ENCODE data around the gene LINGO1.

Gene LINGO1, protein sequence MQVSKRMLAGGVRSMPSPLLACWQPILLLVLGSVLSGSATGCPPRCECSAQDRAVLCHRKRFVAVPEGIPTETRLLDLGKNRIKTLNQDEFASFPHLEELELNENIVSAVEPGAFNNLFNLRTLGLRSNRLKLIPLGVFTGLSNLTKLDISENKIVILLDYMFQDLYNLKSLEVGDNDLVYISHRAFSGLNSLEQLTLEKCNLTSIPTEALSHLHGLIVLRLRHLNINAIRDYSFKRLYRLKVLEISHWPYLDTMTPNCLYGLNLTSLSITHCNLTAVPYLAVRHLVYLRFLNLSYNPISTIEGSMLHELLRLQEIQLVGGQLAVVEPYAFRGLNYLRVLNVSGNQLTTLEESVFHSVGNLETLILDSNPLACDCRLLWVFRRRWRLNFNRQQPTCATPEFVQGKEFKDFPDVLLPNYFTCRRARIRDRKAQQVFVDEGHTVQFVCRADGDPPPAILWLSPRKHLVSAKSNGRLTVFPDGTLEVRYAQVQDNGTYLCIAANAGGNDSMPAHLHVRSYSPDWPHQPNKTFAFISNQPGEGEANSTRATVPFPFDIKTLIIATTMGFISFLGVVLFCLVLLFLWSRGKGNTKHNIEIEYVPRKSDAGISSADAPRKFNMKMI

DNA sequence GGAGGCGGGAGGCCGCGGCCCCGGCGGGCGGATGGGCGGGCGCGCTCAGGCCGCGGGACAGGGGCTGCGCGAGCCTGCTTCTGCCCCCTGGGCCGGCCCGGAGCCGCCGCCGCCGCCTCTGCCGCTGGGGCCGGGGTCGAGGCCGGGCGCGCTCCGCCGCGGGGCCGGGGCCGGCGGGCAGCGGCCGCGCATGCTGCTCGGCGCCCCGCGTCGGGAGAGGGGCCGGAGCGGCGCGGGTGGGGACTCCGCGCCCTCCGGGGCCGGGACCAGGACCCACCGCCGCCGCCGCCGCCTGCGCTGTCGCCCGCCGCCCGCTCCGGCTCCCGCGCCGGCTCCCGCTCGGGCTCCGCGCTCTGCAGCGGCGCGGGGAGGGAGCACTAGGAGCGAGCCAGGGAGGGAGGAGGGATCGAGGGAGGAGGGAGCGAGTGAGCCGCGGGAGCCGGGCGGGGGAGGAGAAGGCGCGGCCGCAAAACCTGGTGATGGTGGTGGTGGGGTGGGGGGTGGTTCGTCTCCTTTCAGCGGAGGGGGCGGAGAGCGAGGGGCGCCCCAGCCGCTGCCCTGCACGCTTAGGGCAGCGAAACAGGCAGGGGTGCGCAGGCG is at the start of gene LINGO1:
TSS of gene LINGO1 (minus strand) at position 379 of the 600 bp plus-strand sequence. CDS start 597 bp downstream, outside the sequence.
- Histone ChIP-seq H3K9me3 (ENCODE audit: control insufficient read depth in 1 of 2, low read length in 2 of 2) (no peaks in the 10 kb centered on the region), H3K4me3 (ENCODE audit: low read depth in 1 of 2, low read length in 2 of 2) (peak within 1 kb of the TSS; percentile 37 to 72), H3K27me3 (ENCODE audit: low read depth, low read length) (peaks cover 45% of the 10 kb centered on the region), H3K4me1 (ENCODE audit: control insufficient read depth in 1 of 2, insufficient read depth in 2 of 2, low read length in 2 of 2) (peaks cover 0 to 33% of the 10 kb centered on the region in 2 donors), H3K36me3 (ENCODE audit: control insufficient read depth in 1 of 2, insufficient read depth in 2 of 2, low read length in 2 of 2) (no peaks in the 10 kb centered on the region), H3K27ac (ENCODE audit: low read length) (no peak within 1 kb of the TSS)

DNA sequence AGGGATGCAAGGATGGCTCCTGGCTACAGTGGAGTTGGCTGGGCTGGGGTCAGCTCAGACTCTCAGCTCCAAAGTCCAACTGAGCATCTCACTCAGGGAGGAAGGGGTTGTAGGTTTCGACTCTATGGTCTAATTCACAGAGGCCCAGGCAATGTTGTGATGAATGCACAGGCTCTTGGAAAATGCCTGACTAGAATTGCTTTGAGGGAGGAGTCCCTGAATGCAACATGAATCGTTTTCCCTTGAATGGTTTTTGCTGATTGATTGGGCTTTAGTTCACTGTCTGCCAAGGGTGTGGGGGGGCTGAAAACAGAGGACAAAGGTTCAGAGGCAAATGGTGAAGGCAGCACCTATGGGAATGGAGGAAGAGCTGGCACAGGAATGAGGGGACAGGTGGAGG is 48.6 kb upstream of the LINGO1 start:
- Histone ChIP-seq H3K4me3 (ENCODE audit: low read depth in 1 of 2, low read length in 2 of 2) (no peak overlapping the region), H3K4me1 (ENCODE audit: control insufficient read depth in 1 of 2, insufficient read depth in 2 of 2, low read length in 2 of 2) (no peaks in the 10 kb centered on the region), H3K9me3 (ENCODE audit: control insufficient read depth in 1 of 2, low read length in 2 of 2) (no peaks in the 10 kb centered on the region), H3K27me3 (ENCODE audit: low read depth, low read length) (no peaks in the 10 kb centered on the region), H3K27ac (ENCODE audit: low read length) (no peak overlapping the region), H3K36me3 (ENCODE audit: control insufficient read depth in 1 of 2, insufficient read depth in 2 of 2, low read length in 2 of 2) (no peaks in the 10 kb centered on the region)

GRCh38 chr15:77676569-77677375 is 44.1 kb upstream of the LINGO1 start:
- H3K4me1 ChIP-seq (ENCODE audit: control insufficient read depth in 1 of 2, insufficient read depth in 2 of 2, low read length in 2 of 2) = no peaks in the 10 kb centered on the region
- H3K4me3 ChIP-seq (ENCODE audit: low read depth in 1 of 2, low read length in 2 of 2) = no peak overlapping the region
- H3K27ac ChIP-seq (ENCODE audit: low read length) = no peak overlapping the region
- H3K36me3 ChIP-seq (ENCODE audit: control insufficient read depth in 1 of 2, insufficient read depth in 2 of 2, low read length in 2 of 2) = no peaks in the 10 kb centered on the region
- H3K27me3 ChIP-seq (ENCODE audit: low read depth, low read length) = no peaks in the 10 kb centered on the region
- H3K9me3 ChIP-seq (ENCODE audit: control insufficient read depth in 1 of 2, low read length in 2 of 2) = no peaks in the 10 kb centered on the region

GRCh38 chr15:77675806-77676415 is 43.2 kb upstream of the LINGO1 start:
- no peaks in the 10 kb centered on the region for H3K36me3 ChIP-seq (ENCODE audit: control insufficient read depth in 1 of 2, insufficient read depth in 2 of 2, low read length in 2 of 2)
- no peaks in the 10 kb centered on the region for H3K4me1 ChIP-seq (ENCODE audit: control insufficient read depth in 1 of 2, insufficient read depth in 2 of 2, low read length in 2 of 2)
- H3K9me3 ChIP-seq (ENCODE audit: control insufficient read depth in 1 of 2, low read length in 2 of 2) = no peaks in the 10 kb centered on the region
- H3K27ac ChIP-seq (ENCODE audit: low read length) = no peak overlapping the region
- H3K27me3 ChIP-seq (ENCODE audit: low read depth, low read length) = no peaks in the 10 kb centered on the region
- H3K4me3 ChIP-seq (ENCODE audit: low read depth in 1 of 2, low read length in 2 of 2) = no peak overlapping the region

DNA sequence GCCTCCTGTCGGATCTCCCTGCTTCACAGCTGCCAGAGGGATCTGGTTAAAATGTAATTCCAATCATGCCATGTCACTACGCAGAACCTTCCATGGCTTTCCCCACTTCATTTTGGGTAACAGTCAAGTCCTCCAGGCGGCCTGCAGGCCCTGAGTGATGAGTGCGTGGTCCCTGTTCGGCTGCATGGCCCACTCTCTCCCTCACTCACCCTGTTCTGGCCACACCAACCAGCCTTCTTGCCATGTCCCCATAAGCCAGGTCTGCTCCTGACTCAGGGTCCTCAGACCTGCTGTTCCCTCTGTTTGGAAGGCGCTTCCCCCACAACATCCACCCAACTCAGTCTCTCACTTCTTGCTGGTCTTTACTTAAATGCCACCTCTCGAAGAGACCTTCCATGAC is 41.6 kb upstream of the LINGO1 start:
- Histone ChIP-seq H3K36me3 (ENCODE audit: control insufficient read depth in 1 of 2, insufficient read depth in 2 of 2, low read length in 2 of 2) (no peaks in the 10 kb centered on the region), H3K27ac (ENCODE audit: low read length) (no peak overlapping the region), H3K4me1 (ENCODE audit: control insufficient read depth in 1 of 2, insufficient read depth in 2 of 2, low read length in 2 of 2) (no peaks in the 10 kb centered on the region), H3K4me3 (ENCODE audit: low read depth in 1 of 2, low read length in 2 of 2) (no peak overlapping the region), H3K9me3 (ENCODE audit: control insufficient read depth in 1 of 2, low read length in 2 of 2) (no peaks in the 10 kb centered on the region), H3K27me3 (ENCODE audit: low read depth, low read length) (no peaks in the 10 kb centered on the region)

DNA sequence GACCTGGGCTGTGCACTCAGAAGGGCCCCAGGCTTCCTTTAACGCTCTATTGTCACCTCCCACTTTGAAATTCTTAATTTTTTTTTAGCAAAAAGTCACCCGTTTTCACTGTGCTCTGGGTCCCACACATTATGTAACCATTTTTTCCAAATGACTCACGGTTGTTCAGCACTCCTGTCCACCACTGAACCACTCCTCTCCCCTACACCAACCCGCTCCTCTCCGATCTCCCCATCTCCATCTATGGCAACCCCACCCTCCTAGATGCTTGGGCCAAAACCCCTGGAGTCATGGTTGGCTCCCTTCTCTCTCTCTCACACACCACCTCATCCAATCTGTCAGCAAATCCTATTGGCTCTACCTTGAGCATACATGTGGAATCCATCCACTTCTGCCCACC is 41.2 kb upstream of the LINGO1 start:
- no peaks in the 10 kb centered on the region for H3K36me3 ChIP-seq (ENCODE audit: control insufficient read depth in 1 of 2, insufficient read depth in 2 of 2, low read length in 2 of 2)
- H3K9me3 ChIP-seq (ENCODE audit: control insufficient read depth in 1 of 2, low read length in 2 of 2) = no peaks in the 10 kb centered on the region
- no peak overlapping the region for H3K4me3 ChIP-seq (ENCODE audit: low read depth in 1 of 2, low read length in 2 of 2)
- H3K27me3 ChIP-seq (ENCODE audit: low read depth, low read length) = no peaks in the 10 kb centered on the region
- H3K27ac ChIP-seq (ENCODE audit: low read length) = no peak overlapping the region
- no peaks in the 10 kb centered on the region for H3K4me1 ChIP-seq (ENCODE audit: control insufficient read depth in 1 of 2, insufficient read depth in 2 of 2, low read length in 2 of 2)

DNA sequence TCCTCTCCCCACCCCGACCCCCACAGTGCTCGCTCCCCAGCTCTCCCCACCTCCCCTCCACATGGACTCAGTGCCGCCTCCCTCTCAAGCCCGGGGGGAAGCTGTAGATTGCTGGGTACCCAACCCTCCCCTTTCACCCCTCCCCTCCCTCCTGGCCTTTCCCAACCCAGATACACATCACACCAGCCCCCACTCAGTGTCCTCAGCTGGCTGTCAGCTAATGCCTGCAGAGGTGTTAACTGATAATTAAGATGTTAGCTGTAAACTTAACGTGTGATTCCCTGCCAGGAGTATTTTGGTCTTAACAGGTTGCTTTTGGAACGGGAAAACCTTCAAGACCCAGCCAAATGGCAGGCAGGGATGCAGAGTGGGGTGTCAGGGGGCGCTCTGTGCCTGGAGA is 39.4 kb upstream of the LINGO1 start:
- H3K4me3 ChIP-seq (ENCODE audit: low read depth in 1 of 2, low read length in 2 of 2) = no peak overlapping the region
- no peak overlapping the region for H3K27ac ChIP-seq (ENCODE audit: low read length)
- no peaks in the 10 kb centered on the region for H3K4me1 ChIP-seq (ENCODE audit: control insufficient read depth in 1 of 2, insufficient read depth in 2 of 2, low read length in 2 of 2)
- H3K36me3 ChIP-seq (ENCODE audit: control insufficient read depth in 1 of 2, insufficient read depth in 2 of 2, low read length in 2 of 2) = no peaks in the 10 kb centered on the region
- no peaks in the 10 kb centered on the region for H3K27me3 ChIP-seq (ENCODE audit: low read depth, low read length)
- H3K9me3 ChIP-seq (ENCODE audit: control insufficient read depth in 1 of 2, low read length in 2 of 2) = no peaks in the 10 kb centered on the region

- Histone ChIP-seq H3K9me3 (ENCODE audit: control insufficient read depth in 1 of 2, low read length in 2 of 2) (no peaks in the 10 kb centered on the region), H3K4me1 (ENCODE audit: control insufficient read depth in 1 of 2, insufficient read depth in 2 of 2, low read length in 2 of 2) (no peaks in the 10 kb centered on the region), H3K27ac (ENCODE audit: low read length) (no peak overlapping the region), H3K4me3 (ENCODE audit: low read depth in 1 of 2, low read length in 2 of 2) (no peak overlapping the region), H3K36me3 (ENCODE audit: control insufficient read depth in 1 of 2, insufficient read depth in 2 of 2, low read length in 2 of 2) (no peaks in the 10 kb centered on the region), H3K27me3 (ENCODE audit: low read depth, low read length) (no peaks in the 10 kb centered on the region)
These were observed 38.8 kb upstream of the LINGO1 start for GRCh38 chr15:77671362-77672056.

GRCh38 chr15:77670558-77671361 is 38.0 kb upstream of the LINGO1 start:
- Histone ChIP-seq H3K36me3 (ENCODE audit: control insufficient read depth in 1 of 2, insufficient read depth in 2 of 2, low read length in 2 of 2) (no peaks in the 10 kb centered on the region), H3K4me3 (ENCODE audit: low read depth in 1 of 2, low read length in 2 of 2) (no peak overlapping the region), H3K27ac (ENCODE audit: low read length) (no peak overlapping the region), H3K9me3 (ENCODE audit: control insufficient read depth in 1 of 2, low read length in 2 of 2) (no peaks in the 10 kb centered on the region), H3K4me1 (ENCODE audit: control insufficient read depth in 1 of 2, insufficient read depth in 2 of 2, low read length in 2 of 2) (no peaks in the 10 kb centered on the region), H3K27me3 (ENCODE audit: low read depth, low read length) (no peaks in the 10 kb centered on the region)

DNA sequence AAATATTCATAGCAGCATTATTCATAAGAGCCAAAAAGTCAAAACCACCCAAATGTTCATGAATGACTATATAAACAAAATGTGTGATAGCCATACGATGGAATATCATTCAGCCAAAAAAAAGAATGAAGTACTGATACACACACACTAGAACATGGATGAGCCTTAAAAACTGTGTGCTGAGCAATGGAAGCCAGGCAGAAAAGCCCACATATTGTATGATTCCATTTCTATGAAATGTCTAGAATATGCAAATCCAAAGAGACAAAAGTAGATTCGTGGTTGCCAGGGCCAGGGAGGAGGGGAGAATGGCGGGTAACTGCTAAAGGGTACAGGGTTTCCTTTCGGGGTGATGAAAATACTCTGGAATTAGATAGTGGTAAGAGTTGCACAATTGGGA is 37.2 kb upstream of the LINGO1 start:
- Histone ChIP-seq H3K36me3 (ENCODE audit: control insufficient read depth in 1 of 2, insufficient read depth in 2 of 2, low read length in 2 of 2) (no peaks in the 10 kb centered on the region), H3K27ac (ENCODE audit: low read length) (no peak overlapping the region), H3K9me3 (ENCODE audit: control insufficient read depth in 1 of 2, low read length in 2 of 2) (no peaks in the 10 kb centered on the region), H3K4me1 (ENCODE audit: control insufficient read depth in 1 of 2, insufficient read depth in 2 of 2, low read length in 2 of 2) (no peaks in the 10 kb centered on the region), H3K27me3 (ENCODE audit: low read depth, low read length) (no peaks in the 10 kb centered on the region), H3K4me3 (ENCODE audit: low read depth in 1 of 2, low read length in 2 of 2) (no peak overlapping the region)
